Vagina (tissue), 2 donors: ENCODE measurements around the gene SLC24A3. TPM values are rescaled to one million over a fixed set of nuclear protein-coding genes. Genes with fewer than 3 reads are reported as not detected.
A peak's percentile ranks its signal among the peaks of the same experiment; 100 is the strongest.

Experiments
- DNase-seq, 2 donors: peaks; one replicate each; pipeline ENCODE4 v3.0.0-alpha.2; 2017; ENCODE audit errors: extremely low spot score in 2 of 2
- H3K27ac ChIP-seq: fragments of 200-600 bp; sonication (generic); one replicate; pipeline ENCODE4 v1.5.1; 2019
- H3K27me3 ChIP-seq: fragments of 200-600 bp; sonication (generic); one replicate; pipeline ENCODE4 v1.5.1; 2019
- H3K36me3 ChIP-seq, 2 donors: fragments of 200-600 bp; sonication (generic); one replicate each; pipeline ENCODE4 v1.5.1; 2017 to 2019
- H3K4me1 ChIP-seq: fragments of 200-600 bp; sonication (generic); one replicate; pipeline ENCODE4 v1.5.1; 2019
- H3K4me3 ChIP-seq, 2 donors: fragments of 200-600 bp; sonication (generic); 1 replicate in 1 of 2; 2 replicates in 1 of 2; pipeline ENCODE4 v1.5.1; 2016 to 2019
- H3K9me3 ChIP-seq: fragments of 200-600 bp; sonication (generic); one replicate; pipeline ENCODE4 v1.5.1; 2019
- POLR2A ChIP-seq, 2 donors: fragments of 450-650 bp; IDR thresholded peaks; one replicate each; pipeline ENCODE4 v1.6.1; 2017; ENCODE audit warnings: antibody characterized with exemption in 2 of 2, mild to moderate bottlenecking in 2 of 2, moderate library complexity in 2 of 2
- POLR2AphosphoS5 ChIP-seq, 2 donors: sonication (generic); formaldehyde crosslinking; IDR thresholded peaks; one replicate each; pipeline ENCODE4 v1.9.0; 2017; ENCODE audit warnings: antibody characterized with exemption in 2 of 2, mild to moderate bottlenecking in 2 of 2, low read depth in 1 of 2; ENCODE audit not compliant: insufficient read depth in 1 of 2
- intact Hi-C: fragments of 100-400 bp; cut with DNase I; formaldehyde crosslinking; loops from one replicate; pipeline ENCODE4 v1.15.1; 2023
- total RNA-seq: library from RNA; depleted of rRNA; stranded (reverse); fragments of >200 nt; gene quantifications from one replicate; pipeline ENCODE4 v1.2.3, GENCODE V29; 2016
- TF ChIP-seq, protein P1 (sequence below), 3 experiments: fragments of 450-650 bp in 2 of 3; fragments of 200-600 bp in 1 of 3; sonication (generic) in 1 of 3; IDR thresholded peaks; one replicate each; pipeline ENCODE4 v1.5.1; 2017 to 2019; ENCODE audit warnings: antibody characterized with exemption in 3 of 3, mild to moderate bottlenecking in 2 of 3, moderate library complexity in 2 of 3

Gene SLC24A3
- total RNA-seq, 1 donor from 2014 or later = 12.3 TPM

DNA sequence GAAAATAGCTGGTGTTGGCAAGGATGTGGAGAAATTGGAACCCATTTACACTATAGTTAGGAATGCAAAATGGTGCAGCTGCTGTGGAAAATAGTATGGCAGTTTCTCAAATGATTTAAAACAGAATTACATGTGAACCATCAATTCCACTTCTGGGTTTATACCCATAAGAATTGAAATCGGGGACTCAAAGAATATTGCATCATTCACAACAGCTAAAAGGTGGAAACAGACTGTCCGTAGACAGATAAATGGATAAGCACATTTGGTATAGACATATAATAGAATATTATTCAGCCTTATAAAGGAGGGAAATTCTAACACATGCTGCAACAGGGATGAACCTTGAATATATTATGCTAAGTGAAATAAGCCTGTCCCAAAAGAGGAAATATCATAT, 355.7 kb downstream of the SLC24A3 start:
- H3K4me1 ChIP-seq = no peaks in the 10 kb centered on the region
- intact Hi-C loops = no loop called here
- H3K9me3 ChIP-seq = no peaks in the 10 kb centered on the region
- no peak for TF ChIP-seq POLR2A (IDR thresholded peaks at IDR 0.05)
- TF ChIP-seq POLR2AphosphoS5 (IDR thresholded peaks at IDR 0.05; ENCODE audit: insufficient read depth in 1 of 2, low read depth in 1 of 2) = no peak
- H3K36me3 ChIP-seq = no peaks in the 10 kb centered on the region
- no peak for DNase-seq
- no peak overlapping the region for H3K27ac ChIP-seq
- no peaks in the 10 kb centered on the region for H3K27me3 ChIP-seq
- H3K4me3 ChIP-seq = no peak overlapping the region

- TF ChIP-seq POLR2A (IDR thresholded peaks at IDR 0.05) = no peak
- TF ChIP-seq POLR2AphosphoS5 (IDR thresholded peaks at IDR 0.05; ENCODE audit: insufficient read depth in 1 of 2, low read depth in 1 of 2) = no peak
- TF ChIP-seq, protein P1, sequence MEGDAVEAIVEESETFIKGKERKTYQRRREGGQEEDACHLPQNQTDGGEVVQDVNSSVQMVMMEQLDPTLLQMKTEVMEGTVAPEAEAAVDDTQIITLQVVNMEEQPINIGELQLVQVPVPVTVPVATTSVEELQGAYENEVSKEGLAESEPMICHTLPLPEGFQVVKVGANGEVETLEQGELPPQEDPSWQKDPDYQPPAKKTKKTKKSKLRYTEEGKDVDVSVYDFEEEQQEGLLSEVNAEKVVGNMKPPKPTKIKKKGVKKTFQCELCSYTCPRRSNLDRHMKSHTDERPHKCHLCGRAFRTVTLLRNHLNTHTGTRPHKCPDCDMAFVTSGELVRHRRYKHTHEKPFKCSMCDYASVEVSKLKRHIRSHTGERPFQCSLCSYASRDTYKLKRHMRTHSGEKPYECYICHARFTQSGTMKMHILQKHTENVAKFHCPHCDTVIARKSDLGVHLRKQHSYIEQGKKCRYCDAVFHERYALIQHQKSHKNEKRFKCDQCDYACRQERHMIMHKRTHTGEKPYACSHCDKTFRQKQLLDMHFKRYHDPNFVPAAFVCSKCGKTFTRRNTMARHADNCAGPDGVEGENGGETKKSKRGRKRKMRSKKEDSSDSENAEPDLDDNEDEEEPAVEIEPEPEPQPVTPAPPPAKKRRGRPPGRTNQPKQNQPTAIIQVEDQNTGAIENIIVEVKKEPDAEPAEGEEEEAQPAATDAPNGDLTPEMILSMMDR (IDR thresholded peaks at IDR 0.05) = no peak
- no peak overlapping the region for H3K4me3 ChIP-seq
- no peak for DNase-seq
- no peaks in the 10 kb centered on the region for H3K27me3 ChIP-seq
- no peaks in the 10 kb centered on the region for H3K36me3 ChIP-seq
- H3K4me1 ChIP-seq = no peaks in the 10 kb centered on the region
- intact Hi-C loops = no loop called here
- no peaks in the 10 kb centered on the region for H3K9me3 ChIP-seq
- no peak overlapping the region for H3K27ac ChIP-seq
These were observed 359.6 kb downstream of the SLC24A3 start for GRCh38 chr20:19571996-19572395.

- Histone ChIP-seq H3K4me3 (no peak overlapping the region), H3K36me3 (no peaks in the 10 kb centered on the region), H3K9me3 (no peaks in the 10 kb centered on the region), H3K27me3 (no peaks in the 10 kb centered on the region), H3K4me1 (no peaks in the 10 kb centered on the region), H3K27ac (no peak overlapping the region)
- TF ChIP-seq, protein P1 (IDR thresholded peaks at IDR 0.05) = no peak
- no peak for TF ChIP-seq POLR2A (IDR thresholded peaks at IDR 0.05)
- no peak for TF ChIP-seq POLR2AphosphoS5 (IDR thresholded peaks at IDR 0.05; ENCODE audit: insufficient read depth in 1 of 2, low read depth in 1 of 2)
- DNase-seq = no peak
- intact Hi-C loops = no loop called here
These were observed 365.2 kb downstream of the SLC24A3 start for GRCh38 chr20:19577692-19578091.

GRCh38 chr20:19582782-19583181, 370.3 kb downstream of the SLC24A3 start:
- Histone ChIP-seq H3K36me3 (no peaks in the 10 kb centered on the region), H3K9me3 (no peaks in the 10 kb centered on the region), H3K27ac (no peak overlapping the region), H3K4me1 (no peaks in the 10 kb centered on the region), H3K27me3 (no peaks in the 10 kb centered on the region), H3K4me3 (no peak overlapping the region)
- no peak for DNase-seq
- intact Hi-C loops = no loop called here
- TF ChIP-seq, protein P1 (IDR thresholded peaks at IDR 0.05) = no peak
- TF ChIP-seq POLR2AphosphoS5 (IDR thresholded peaks at IDR 0.05; ENCODE audit: insufficient read depth in 1 of 2, low read depth in 1 of 2) (no peak), POLR2A (IDR thresholded peaks at IDR 0.05) (no peak)

DNA sequence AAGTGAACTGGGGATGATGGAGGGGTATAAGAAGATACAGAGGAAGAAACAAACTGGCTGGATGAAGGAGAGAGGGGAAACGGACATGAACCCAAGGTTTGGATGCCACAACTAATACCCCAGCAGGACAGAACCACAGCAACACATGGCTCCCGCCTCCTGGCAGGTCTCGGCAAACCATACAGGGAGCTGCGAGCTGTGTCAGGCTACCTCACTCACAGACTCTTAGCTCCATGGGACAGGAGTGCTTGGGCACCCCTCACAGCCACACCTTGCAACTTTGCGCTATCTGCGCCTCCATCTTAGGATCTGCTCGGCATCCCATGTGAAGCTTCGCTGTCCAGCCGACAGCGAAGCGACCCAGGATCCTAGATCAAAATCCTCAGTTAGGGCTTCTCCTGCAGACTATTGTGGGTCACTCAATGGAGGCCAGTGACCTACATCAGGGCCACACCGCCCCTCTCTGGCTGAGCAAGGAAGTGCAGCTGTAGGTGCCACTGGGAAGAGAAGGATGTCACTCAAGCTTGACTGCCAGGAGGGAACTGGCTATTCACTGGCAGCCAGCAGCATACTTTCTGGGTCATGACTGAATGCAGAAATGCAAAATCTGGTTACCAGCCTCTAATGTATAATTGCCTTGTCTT, 371.2 kb downstream of the SLC24A3 start:
- no peak for DNase-seq
- intact Hi-C loops = no loop called here
- Histone ChIP-seq H3K27me3 (no peaks in the 10 kb centered on the region), H3K27ac (no peak overlapping the region), H3K36me3 (no peaks in the 10 kb centered on the region), H3K9me3 (no peaks in the 10 kb centered on the region), H3K4me3 (no peak overlapping the region), H3K4me1 (no peaks in the 10 kb centered on the region)
- TF ChIP-seq, protein P1 (IDR thresholded peaks at IDR 0.05) = peak in 2 of 3 experiments; percentile 67 to 80
- no peak for TF ChIP-seq POLR2A (IDR thresholded peaks at IDR 0.05)
